Measurements from ENCODE around the gene GRPEL1. TPM values are rescaled to one million over a fixed set of nuclear protein-coding genes. Genes with fewer than 3 reads are reported as not detected.

Gene GRPEL1
- total RNA-seq, 6 experiments from 2014 or later = 30.0 to 49.2 (median 45.3) TPM

DNA sequence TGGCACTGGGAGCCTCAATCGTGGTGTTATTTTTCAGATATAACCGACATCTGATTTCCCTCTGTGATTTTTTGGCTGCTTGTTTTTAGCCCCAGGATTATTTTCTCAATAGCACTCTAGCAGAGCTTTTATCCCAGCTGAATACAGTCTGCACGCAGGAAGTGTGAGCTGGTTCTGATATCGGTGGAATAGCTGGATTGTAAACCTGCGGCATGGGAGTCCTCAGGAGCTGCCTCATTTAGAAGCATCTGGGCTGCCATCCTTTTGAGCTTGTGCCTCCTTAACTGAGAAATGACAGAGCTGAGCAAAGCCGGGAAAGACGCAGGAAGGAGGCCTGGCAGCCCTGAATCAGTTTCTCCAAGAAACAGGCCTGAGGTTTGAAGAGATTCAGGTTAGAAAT, 28.4 kb upstream of the GRPEL1 start:
- intact Hi-C loops (cut with DNase I) = no loop called here
- no peaks in the 10 kb centered on the region for H3K36me3 ChIP-seq
- no peaks in the 10 kb centered on the region for H3K4me1 ChIP-seq
- H3K27ac ChIP-seq = no peak overlapping the region
- ATAC-seq (no peak), DNase-seq (no peak)
- H3K27me3 ChIP-seq = no peaks in the 10 kb centered on the region
- TF ChIP-seq, protein P1, sequence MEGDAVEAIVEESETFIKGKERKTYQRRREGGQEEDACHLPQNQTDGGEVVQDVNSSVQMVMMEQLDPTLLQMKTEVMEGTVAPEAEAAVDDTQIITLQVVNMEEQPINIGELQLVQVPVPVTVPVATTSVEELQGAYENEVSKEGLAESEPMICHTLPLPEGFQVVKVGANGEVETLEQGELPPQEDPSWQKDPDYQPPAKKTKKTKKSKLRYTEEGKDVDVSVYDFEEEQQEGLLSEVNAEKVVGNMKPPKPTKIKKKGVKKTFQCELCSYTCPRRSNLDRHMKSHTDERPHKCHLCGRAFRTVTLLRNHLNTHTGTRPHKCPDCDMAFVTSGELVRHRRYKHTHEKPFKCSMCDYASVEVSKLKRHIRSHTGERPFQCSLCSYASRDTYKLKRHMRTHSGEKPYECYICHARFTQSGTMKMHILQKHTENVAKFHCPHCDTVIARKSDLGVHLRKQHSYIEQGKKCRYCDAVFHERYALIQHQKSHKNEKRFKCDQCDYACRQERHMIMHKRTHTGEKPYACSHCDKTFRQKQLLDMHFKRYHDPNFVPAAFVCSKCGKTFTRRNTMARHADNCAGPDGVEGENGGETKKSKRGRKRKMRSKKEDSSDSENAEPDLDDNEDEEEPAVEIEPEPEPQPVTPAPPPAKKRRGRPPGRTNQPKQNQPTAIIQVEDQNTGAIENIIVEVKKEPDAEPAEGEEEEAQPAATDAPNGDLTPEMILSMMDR (IDR thresholded peaks at IDR 0.05) = no peak
- TF ChIP-seq POLR2A (IDR thresholded peaks at IDR 0.05) = no peak
- H3K4me3 ChIP-seq = no peak overlapping the region
- WGBS (ENCODE audit: insufficient coverage, low coverage, low lambda C conversion rate, missing lambda C conversion rate) = 77% methylated on average over 6 of the region's 7 CpGs
- no peaks in the 10 kb centered on the region for H3K9me3 ChIP-seq

DNA sequence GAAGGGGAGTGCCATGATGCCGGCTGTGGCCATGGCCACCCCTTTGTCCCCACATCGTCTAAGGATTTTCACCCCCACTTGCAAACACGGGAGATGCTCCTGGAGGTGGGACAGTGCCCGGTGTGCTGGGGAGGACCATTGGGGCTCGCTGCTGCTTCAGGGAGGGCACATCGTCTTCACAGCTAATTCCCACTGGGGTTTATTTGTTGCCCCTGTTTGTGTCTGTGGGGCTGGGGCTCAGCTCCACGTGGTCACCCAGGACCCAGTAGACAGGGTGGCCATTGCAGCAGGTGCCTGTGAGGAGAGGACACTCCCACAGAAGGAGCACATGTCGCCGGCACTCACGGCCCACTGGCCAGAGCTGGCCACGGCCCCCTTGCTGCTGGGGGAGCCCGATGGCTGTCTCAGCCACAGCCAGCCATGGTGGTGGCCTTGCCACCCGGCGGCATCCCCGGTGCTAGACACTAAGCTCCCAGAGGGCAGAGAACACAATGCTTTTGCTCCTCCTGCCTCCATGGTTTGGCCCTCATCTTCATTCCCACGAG, 27.8 kb upstream of the GRPEL1 start:
- TF ChIP-seq, protein P1 (IDR thresholded peaks at IDR 0.05) = no peak
- no peak for TF ChIP-seq POLR2A (IDR thresholded peaks at IDR 0.05)
- ATAC-seq (no peak), DNase-seq (no peak)

DNA sequence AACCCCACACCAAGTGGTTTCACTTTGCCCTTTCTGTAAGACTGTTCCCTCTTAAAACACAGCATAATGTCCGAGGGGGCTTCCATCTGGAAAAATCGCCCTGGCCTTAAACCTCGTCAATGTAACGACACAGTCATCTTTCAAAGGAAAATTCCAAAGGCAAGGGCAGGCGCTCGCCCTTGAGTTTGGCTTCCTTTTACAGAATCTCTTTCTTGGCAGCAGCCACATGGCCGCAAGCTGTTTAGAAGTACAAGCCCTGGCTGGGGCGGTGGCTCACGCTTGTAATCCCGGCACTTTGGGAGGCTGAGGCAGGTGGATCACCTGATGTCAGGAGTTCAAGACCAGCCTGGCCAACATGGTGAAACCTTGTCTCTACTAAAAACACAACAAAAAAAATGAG, 27.1 kb upstream of the GRPEL1 start:
- no peak overlapping the region for H3K27ac ChIP-seq
- 82% methylated on average over 10 of the region's 10 CpGs for WGBS (ENCODE audit: insufficient coverage, low coverage, low lambda C conversion rate, missing lambda C conversion rate)
- H3K4me3 ChIP-seq = no peak overlapping the region
- ATAC-seq = no peak
- DNase-seq = no peak
- no peaks in the 10 kb centered on the region for H3K27me3 ChIP-seq
- no peaks in the 10 kb centered on the region for H3K36me3 ChIP-seq
- no peaks in the 10 kb centered on the region for H3K9me3 ChIP-seq
- intact Hi-C loops (cut with DNase I) = no loop called here
- TF ChIP-seq POLR2A (IDR thresholded peaks at IDR 0.05) = no peak
- TF ChIP-seq, protein P1 (IDR thresholded peaks at IDR 0.05) = no peak
- no peaks in the 10 kb centered on the region for H3K4me1 ChIP-seq

More for the DNA sequence above, 27.8 kb upstream of the GRPEL1 start:
- 90% methylated on average over 4 of the region's 16 CpGs for WGBS (ENCODE audit: insufficient coverage, low coverage, low lambda C conversion rate, missing lambda C conversion rate)
- H3K4me3 ChIP-seq = no peak overlapping the region
- H3K27ac ChIP-seq = no peak overlapping the region
- H3K36me3 ChIP-seq = no peaks in the 10 kb centered on the region
- no peaks in the 10 kb centered on the region for H3K4me1 ChIP-seq
- no peaks in the 10 kb centered on the region for H3K27me3 ChIP-seq
- intact Hi-C loops (cut with DNase I) = no loop called here
- H3K9me3 ChIP-seq = no peaks in the 10 kb centered on the region

DNA sequence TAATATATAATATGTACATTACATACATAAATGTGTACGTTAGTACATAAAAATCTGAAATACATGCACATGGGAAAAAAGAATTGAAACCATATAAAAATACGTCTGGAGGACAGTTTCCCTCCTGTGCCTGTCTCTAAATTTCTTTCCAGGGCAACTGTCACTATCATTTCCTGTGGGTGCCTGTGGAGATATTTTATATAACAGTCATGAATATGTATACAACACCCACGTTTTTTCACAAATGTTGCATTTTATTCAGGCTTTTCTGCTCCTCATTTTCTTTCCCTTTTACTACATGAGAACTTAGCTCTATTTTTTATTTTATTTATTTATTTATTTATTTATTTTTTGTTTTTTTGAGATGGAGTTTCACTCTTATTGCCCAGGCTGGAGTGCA, 24.2 kb upstream of the GRPEL1 start:
- Histone ChIP-seq H3K27me3 (no peaks in the 10 kb centered on the region), H3K4me1 (no peaks in the 10 kb centered on the region), H3K4me3 (no peak overlapping the region), H3K36me3 (no peaks in the 10 kb centered on the region), H3K27ac (no peak overlapping the region), H3K9me3 (no peaks in the 10 kb centered on the region)
- DNase-seq = no peak
- intact Hi-C loops (cut with DNase I) = no loop called here
- WGBS (ENCODE audit: insufficient coverage, low coverage, low lambda C conversion rate, missing lambda C conversion rate) = 45% methylated on average over 3 of the region's 3 CpGs
- no peak for ATAC-seq
- TF ChIP-seq, protein P1 (IDR thresholded peaks at IDR 0.05) = no peak
- TF ChIP-seq POLR2A (IDR thresholded peaks at IDR 0.05) = no peak
